GM12801 (cell line): ENCODE data around the gene ZNF169.

Source experiments
- TF ChIP-seq, protein P1 (sequence below): IDR thresholded peaks from one replicate; pipeline ENCODE4 v1.5.1; 2011; ENCODE audit warnings: control low read depth; ENCODE audit not compliant: insufficient read length; ENCODE audit errors: extremely low read depth

The ZNF169 gene

DNA sequence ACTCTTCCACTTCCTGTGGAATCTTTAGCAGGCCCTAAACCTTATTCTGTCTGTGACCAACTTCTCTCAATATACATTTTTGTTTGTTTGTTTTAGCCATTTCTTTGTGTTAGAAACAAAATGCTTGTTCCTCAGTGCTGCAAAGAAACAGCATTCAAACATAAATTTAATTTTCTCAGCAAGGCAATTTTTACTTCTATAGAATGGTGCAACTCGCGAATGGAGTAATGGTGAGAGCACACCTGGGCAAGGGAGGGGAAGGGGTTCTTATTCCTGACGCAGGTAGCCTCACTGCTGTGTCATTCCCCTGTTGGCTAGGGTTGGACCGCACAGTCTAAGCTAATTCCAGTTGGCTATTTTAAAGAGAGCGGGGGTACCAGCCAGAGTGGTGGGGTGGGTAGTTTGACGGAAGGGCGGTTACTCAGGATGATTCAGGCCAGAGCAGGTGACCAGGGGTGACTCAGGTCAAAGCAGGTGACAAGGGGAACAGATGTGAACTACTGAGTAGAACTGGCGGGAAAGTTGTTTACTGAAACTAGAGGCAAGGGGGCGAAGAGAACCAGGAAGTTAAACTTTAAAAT, 21.4 kb downstream of the ZNF169 start:
- TF ChIP-seq, protein P1, sequence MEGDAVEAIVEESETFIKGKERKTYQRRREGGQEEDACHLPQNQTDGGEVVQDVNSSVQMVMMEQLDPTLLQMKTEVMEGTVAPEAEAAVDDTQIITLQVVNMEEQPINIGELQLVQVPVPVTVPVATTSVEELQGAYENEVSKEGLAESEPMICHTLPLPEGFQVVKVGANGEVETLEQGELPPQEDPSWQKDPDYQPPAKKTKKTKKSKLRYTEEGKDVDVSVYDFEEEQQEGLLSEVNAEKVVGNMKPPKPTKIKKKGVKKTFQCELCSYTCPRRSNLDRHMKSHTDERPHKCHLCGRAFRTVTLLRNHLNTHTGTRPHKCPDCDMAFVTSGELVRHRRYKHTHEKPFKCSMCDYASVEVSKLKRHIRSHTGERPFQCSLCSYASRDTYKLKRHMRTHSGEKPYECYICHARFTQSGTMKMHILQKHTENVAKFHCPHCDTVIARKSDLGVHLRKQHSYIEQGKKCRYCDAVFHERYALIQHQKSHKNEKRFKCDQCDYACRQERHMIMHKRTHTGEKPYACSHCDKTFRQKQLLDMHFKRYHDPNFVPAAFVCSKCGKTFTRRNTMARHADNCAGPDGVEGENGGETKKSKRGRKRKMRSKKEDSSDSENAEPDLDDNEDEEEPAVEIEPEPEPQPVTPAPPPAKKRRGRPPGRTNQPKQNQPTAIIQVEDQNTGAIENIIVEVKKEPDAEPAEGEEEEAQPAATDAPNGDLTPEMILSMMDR, result no peak

DNA sequence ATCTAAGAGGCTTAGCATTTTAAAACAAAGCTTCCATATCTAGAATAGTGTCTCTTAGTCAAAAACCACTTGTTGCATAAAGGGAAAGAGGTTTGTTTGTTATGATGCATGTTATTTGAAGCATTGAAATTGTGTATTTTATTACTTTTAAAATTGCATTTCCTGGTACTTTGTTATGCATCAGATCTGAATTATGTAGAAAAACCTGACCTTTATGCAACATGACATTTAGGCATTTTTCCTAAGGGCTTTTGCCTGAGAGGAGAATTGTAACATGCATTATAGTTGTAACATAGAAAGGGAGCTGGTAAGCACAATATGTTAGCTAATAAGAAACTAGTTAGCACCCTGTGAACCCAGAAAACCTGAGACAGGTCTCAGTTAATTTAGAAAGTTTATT, 22.0 kb downstream of the ZNF169 start:
- TF ChIP-seq, protein P1, result no peak

DNA sequence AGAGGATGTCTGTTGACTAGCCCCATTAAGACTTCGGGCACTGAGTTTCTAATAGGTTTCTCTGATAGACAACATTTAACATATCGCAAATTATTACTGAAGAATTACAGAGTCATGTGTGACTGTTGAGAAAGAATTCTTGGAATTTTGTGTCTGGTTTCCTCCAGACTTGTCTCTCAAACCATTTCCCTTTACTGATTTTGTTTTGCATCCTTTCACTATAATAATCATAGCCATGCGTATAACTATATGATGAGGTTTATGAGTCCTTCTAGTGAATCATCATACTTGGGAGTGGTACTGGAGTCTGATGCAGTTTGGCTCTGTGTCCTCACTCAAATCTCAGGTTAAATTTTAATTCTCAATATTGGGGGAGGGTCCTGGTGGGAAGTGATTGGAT, 27.0 kb downstream of the ZNF169 start:
- TF ChIP-seq, protein P1, result no peak

DNA sequence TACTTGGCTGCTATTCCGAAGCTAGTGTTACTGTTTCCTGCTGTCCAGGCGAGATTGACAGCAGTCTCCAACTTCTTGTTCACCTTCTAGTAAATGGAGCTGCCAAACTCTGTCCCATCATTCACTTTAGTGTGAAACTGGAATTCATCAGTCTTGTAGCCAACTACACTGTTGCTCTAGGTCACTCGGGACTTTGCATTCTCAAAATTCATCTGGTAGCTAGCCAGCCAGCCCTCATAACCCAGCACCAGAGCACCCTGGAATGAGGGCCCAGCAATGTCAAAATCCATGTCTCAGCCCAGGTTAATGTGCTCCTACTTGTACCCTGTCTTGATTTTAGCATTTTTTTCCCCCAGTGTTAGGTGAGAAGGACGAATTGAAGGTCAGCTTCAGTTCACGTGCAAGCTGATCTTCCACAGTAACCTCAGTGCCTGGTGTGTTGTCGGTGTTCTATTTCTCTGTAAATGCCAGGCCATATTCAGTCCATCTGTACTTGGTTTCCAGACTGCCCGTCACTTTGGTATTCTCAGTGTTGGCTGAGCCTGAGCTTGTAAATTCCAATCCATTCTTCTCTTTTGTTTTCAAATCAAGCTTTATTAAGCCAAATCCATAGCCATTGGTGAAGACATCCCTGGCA, 28.9 kb downstream of the ZNF169 start:
- TF ChIP-seq, protein P1, result no peak

DNA sequence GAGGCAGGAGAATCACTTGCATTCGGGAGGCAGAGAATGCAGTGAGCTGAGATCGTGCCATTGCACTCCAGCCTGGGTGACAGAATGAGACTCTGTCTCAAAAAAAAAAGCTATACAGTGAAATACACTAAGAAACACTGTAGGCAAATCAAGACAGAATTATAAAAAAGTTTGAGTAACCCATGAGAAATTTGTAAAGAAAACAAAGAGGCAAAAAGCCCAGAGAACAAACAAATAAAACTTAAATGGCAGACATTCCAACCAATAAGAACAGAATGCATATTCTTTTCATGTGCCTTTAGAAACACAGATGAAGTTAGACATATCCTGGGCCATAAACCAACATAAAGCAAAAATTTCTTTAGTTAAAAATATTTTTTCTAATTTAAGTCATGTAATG, 30.6 kb downstream of the ZNF169 start:
- TF ChIP-seq, protein P1, result no peak

DNA sequence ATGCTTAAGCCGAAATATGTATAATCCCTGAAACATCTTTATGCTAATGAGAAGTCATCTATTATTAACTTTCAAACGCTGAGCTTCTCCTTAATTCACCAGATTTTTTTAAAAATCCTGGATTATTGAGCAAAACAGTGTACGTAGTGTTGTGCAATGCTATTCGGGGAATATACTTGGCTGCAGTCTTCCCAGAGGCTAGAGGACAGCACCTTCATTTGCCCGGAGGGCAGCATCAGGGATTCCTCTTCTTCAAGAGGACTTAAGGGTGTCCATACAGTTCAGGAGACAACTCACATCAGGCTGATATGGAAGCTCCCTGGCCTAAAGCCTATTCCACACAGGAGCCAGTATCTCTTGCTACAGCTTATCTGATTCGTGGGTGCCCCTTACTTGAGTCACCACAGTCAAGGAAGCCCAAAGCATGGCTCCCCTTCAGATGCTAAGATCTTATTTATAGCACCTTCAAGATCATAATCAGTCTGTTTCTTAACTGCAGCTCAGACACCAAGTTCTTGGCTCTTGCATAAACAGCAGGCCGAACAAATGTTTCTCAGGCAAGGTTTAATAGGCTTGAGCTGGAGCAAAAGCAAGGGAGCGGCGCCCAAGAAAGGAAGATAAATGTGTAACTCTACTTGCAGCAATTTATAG, 40.0 kb downstream of the ZNF169 start:
- TF ChIP-seq, protein P1, result no peak

DNA sequence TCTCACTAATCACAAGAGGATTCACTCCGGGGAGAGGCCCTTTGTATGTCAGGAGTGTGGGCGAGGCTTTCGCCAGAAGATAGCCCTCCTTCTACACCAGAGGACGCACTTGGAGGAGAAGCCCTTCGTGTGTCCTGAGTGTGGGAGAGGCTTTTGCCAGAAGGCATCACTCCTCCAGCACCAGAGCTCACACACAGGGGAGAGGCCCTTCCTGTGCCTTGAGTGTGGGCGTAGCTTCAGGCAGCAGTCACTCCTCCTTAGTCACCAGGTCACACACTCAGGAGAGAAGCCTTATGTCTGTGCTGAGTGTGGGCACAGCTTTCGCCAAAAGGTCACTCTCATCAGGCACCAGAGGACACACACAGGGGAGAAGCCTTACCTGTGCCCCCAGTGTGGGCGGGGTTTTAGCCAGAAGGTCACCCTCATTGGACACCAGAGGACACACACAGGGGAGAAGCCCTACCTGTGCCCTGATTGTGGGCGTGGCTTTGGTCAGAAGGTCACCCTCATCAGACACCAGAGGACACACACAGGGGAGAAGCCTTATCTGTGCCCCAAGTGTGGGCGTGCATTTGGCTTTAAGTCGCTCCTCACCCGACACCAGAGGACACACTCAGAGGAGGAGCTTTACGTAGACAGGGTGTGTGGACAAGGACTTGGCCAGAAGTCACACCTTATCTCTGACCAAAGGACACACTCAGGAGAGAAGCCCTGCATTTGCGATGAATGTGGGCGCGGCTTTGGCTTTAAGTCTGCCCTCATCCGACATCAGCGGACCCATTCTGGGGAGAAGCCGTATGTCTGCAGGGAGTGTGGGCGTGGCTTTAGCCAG, 41.6 kb downstream of the ZNF169 start:
- TF ChIP-seq, protein P1, result no peak
